HG03175 (cell line): ENCODE measurements around the gene TNS2.

Source experiments
- ATAC-seq: cut with Tn5 transposase; IDR thresholded peaks from one replicate; pipeline ENCODE4 v1.9.1; 2021; ENCODE audit warnings: mild to moderate bottlenecking, moderate library complexity; ENCODE audit not compliant: unreplicated experiment

The TNS2 gene

GRCh38 chr12:53113136-53113705 lies 63.4 kb downstream of the TNS2 start:
- no peak for ATAC-seq

GRCh38 chr12:53113951-53114350 lies 64.1 kb downstream of the TNS2 start:
- no peak for ATAC-seq
